Skeletal muscle satellite cell (primary cell): ENCODE measurements around the gene GRID1.

Experiments
- H3K27me3 ChIP-seq: 2 replicates; pipeline ENCODE4 v1.7.0; 2013; ENCODE audit warnings: low read length; ENCODE audit not compliant: control insufficient read depth, insufficient read depth
- H3K36me3 ChIP-seq: 2 replicates; pipeline ENCODE4 v1.7.0; 2013; ENCODE audit warnings: mild to moderate bottlenecking, control low read depth, low read length; ENCODE audit not compliant: insufficient read depth
- H3K4me1 ChIP-seq: 2 replicates; pipeline ENCODE4 v1.7.0; 2013; ENCODE audit warnings: low read length; ENCODE audit not compliant: control insufficient read depth, insufficient read depth
- H3K4me2 ChIP-seq: 2 replicates; pipeline ENCODE4 v1.7.0; 2013; ENCODE audit warnings: mild to moderate bottlenecking, low read length
- H3K4me3 ChIP-seq: 2 replicates; pipeline ENCODE4 v1.7.0; 2013; ENCODE audit warnings: low read length
- H3K9ac ChIP-seq: 2 replicates; pipeline ENCODE4 v1.7.0; 2013; ENCODE audit warnings: mild to moderate bottlenecking, low read depth, low read length, moderate library complexity
- H3K9me3 ChIP-seq: replicated peaks from 2 replicates; pipeline ENCODE4 v1.7.0; 2013; ENCODE audit warnings: mild to moderate bottlenecking, control low read depth, low read length

Gene GRID1

GRCh38 chr10:86153751-86154150 is 212.8 kb downstream of the GRID1 start:
- Histone ChIP-seq H3K27me3 (no peaks in the 10 kb centered on the region), H3K9me3 (no peaks in the 10 kb centered on the region), H3K9ac (no peak overlapping the region), H3K4me1 (no peaks in the 10 kb centered on the region), H3K4me2 (no peak overlapping the region), H3K36me3 (no peaks in the 10 kb centered on the region), H3K4me3 (no peak overlapping the region)

GRCh38 chr10:86152911-86153310 is 213.7 kb downstream of the GRID1 start:
- H3K4me1 ChIP-seq = no peaks in the 10 kb centered on the region
- no peaks in the 10 kb centered on the region for H3K9me3 ChIP-seq
- H3K4me2 ChIP-seq = no peak overlapping the region
- H3K4me3 ChIP-seq = no peak overlapping the region
- no peak overlapping the region for H3K9ac ChIP-seq
- no peaks in the 10 kb centered on the region for H3K36me3 ChIP-seq
- H3K27me3 ChIP-seq = no peaks in the 10 kb centered on the region

- Histone ChIP-seq H3K27me3 (no peaks in the 10 kb centered on the region), H3K4me3 (no peak overlapping the region), H3K4me2 (no peak overlapping the region), H3K4me1 (no peaks in the 10 kb centered on the region), H3K9me3 (no peaks in the 10 kb centered on the region), H3K36me3 (no peaks in the 10 kb centered on the region), H3K9ac (no peak overlapping the region)
Measured at GRCh38 chr10:86152354-86152753, 214.2 kb downstream of the GRID1 start.

- no peak overlapping the region for H3K4me3 ChIP-seq
- H3K4me2 ChIP-seq = no peak overlapping the region
- no peaks in the 10 kb centered on the region for H3K27me3 ChIP-seq
- H3K36me3 ChIP-seq = no peaks in the 10 kb centered on the region
- no peaks in the 10 kb centered on the region for H3K9me3 ChIP-seq
- H3K4me1 ChIP-seq = no peaks in the 10 kb centered on the region
- H3K9ac ChIP-seq = no peak overlapping the region
Measured at GRCh38 chr10:86151613-86152012, 215.0 kb downstream of the GRID1 start.

- Histone ChIP-seq H3K27me3 (no peaks in the 10 kb centered on the region), H3K4me1 (no peaks in the 10 kb centered on the region), H3K4me3 (no peak overlapping the region), H3K36me3 (no peaks in the 10 kb centered on the region), H3K9ac (no peak overlapping the region), H3K4me2 (no peak overlapping the region), H3K9me3 (no peaks in the 10 kb centered on the region)
Measured at GRCh38 chr10:86149257-86149656, 217.3 kb downstream of the GRID1 start.

GRCh38 chr10:86148117-86148516 is 218.5 kb downstream of the GRID1 start:
- no peak overlapping the region for H3K4me2 ChIP-seq
- no peaks in the 10 kb centered on the region for H3K9me3 ChIP-seq
- H3K4me1 ChIP-seq = no peaks in the 10 kb centered on the region
- no peaks in the 10 kb centered on the region for H3K36me3 ChIP-seq
- H3K9ac ChIP-seq = no peak overlapping the region
- H3K27me3 ChIP-seq = no peaks in the 10 kb centered on the region
- no peak overlapping the region for H3K4me3 ChIP-seq

GRCh38 chr10:86144301-86144700 is 222.3 kb downstream of the GRID1 start:
- no peaks in the 10 kb centered on the region for H3K4me1 ChIP-seq
- H3K4me3 ChIP-seq = no peak overlapping the region
- H3K9me3 ChIP-seq = peaks cover 3% of the 10 kb centered on the region
- no peak overlapping the region for H3K9ac ChIP-seq
- H3K27me3 ChIP-seq = no peaks in the 10 kb centered on the region
- H3K36me3 ChIP-seq = no peaks in the 10 kb centered on the region
- no peak overlapping the region for H3K4me2 ChIP-seq

- no peak overlapping the region for H3K4me2 ChIP-seq
- H3K36me3 ChIP-seq = no peaks in the 10 kb centered on the region
- peaks cover 3% of the 10 kb centered on the region for H3K9me3 ChIP-seq
- H3K27me3 ChIP-seq = no peaks in the 10 kb centered on the region
- no peaks in the 10 kb centered on the region for H3K4me1 ChIP-seq
- no peak overlapping the region for H3K9ac ChIP-seq
- H3K4me3 ChIP-seq = no peak overlapping the region
Measured at GRCh38 chr10:86141896-86142295, 224.7 kb downstream of the GRID1 start.

- Histone ChIP-seq H3K27me3 (no peaks in the 10 kb centered on the region), H3K4me2 (no peak overlapping the region), H3K9ac (no peak overlapping the region), H3K36me3 (no peaks in the 10 kb centered on the region), H3K9me3 (peaks cover 3% of the 10 kb centered on the region), H3K4me3 (no peak overlapping the region), H3K4me1 (no peaks in the 10 kb centered on the region)
Measured at GRCh38 chr10:86139066-86139657, 227.4 kb downstream of the GRID1 start.

- no peak overlapping the region for H3K9ac ChIP-seq
- H3K4me1 ChIP-seq = no peaks in the 10 kb centered on the region
- no peaks in the 10 kb centered on the region for H3K36me3 ChIP-seq
Measured at GRCh38 chr10:86138551-86139065, 228.0 kb downstream of the GRID1 start.

GRCh38 chr10:86137561-86137960 is 229.0 kb downstream of the GRID1 start:
- Histone ChIP-seq H3K9me3 (peaks cover 3% of the 10 kb centered on the region), H3K4me2 (no peak overlapping the region), H3K4me1 (no peaks in the 10 kb centered on the region), H3K27me3 (no peaks in the 10 kb centered on the region), H3K9ac (no peak overlapping the region), H3K4me3 (no peak overlapping the region), H3K36me3 (no peaks in the 10 kb centered on the region)

More at GRCh38 chr10:86138551-86139065, 228.0 kb downstream of the GRID1 start:
- Histone ChIP-seq H3K27me3 (no peaks in the 10 kb centered on the region), H3K9me3 (peaks cover 3% of the 10 kb centered on the region), H3K4me2 (no peak overlapping the region), H3K4me3 (no peak overlapping the region)

GRCh38 chr10:86136934-86137333 is 229.7 kb downstream of the GRID1 start:
- no peaks in the 10 kb centered on the region for H3K27me3 ChIP-seq
- H3K9ac ChIP-seq = no peak overlapping the region
- H3K4me2 ChIP-seq = no peak overlapping the region
- no peaks in the 10 kb centered on the region for H3K36me3 ChIP-seq
- no peaks in the 10 kb centered on the region for H3K4me1 ChIP-seq
- no peak overlapping the region for H3K4me3 ChIP-seq
- H3K9me3 ChIP-seq = peaks cover 3% of the 10 kb centered on the region
